ENCODE measurements around the gene P2RY14.
"Not testable (repeated sequence)": the region's sequence is repeated elsewhere in the genome, so short reads cannot be mapped to it uniquely, and the experiment has no call there.

P2RY14 gene

GRCh38 chr3:151256749-151257148, 21.6 kb downstream of the P2RY14 start:
- no peak for DNase-seq

DNA sequence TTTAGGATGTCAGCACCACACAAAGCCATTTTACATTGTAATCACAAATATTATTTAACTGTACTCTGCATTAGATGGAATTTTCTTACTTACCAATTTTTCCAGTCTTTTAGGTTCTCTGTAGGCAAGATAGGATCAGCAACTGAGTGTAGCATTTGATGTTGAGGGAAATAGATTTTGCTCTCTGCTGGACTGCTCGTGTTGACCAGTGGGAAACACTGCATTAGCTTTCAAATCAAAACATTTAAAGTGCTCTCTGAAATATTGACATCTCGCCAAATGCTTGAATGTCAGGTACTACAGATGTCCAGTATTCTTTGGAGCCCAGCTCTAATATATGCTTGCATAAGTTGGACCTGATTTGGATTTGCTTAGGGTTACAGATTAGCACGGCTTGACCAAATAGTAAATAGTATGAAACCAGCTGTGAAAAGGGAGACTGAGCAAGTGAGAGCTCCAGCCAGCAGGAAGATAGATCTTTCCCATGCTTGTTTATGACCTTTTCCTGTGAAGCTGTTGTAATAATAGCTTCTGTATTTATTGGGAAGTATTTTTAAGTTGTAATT, 29.5 kb downstream of the P2RY14 start:
- DNase-seq = no peak

DNA sequence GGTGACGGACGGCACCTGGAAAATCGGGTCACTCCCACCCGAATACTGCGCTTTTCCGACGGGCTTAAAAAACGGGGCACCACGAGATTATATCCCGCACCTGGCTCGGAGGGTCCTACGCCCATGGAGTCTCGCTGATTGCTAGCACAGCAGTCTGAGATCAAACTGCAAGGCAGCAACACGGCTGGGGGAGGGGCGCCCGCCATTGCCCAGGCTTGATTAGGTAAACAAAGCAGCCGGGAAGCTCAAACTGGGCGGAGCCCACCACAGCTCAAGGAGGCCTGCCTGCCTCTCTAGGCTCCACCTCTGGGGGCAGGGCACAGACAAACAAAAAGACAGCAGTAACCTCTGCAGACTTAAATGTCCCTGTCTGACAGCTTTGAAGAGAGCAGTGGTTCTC, 36.3 kb downstream of the P2RY14 start:
- DNase-seq = not testable (repeated sequence)

DNA sequence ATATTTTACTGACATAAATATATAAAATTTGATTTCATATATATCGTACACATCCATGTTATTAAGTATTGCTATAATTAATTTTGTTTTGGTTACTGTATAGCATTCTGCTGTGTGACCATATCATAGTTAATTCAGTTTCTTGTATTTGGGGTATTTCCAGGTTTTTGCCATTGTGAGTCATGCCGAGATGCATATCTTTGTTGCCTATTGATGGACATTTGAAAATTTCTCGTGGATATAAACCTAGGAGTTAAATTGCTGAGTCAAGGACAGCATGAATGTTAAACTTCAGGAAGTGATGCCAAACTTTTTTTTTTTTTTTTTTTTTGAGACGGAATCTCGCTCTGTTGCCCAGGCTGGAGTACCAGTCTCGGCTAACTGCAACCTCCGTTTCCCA, 41.6 kb downstream of the P2RY14 start:
- no peak for DNase-seq

DNA sequence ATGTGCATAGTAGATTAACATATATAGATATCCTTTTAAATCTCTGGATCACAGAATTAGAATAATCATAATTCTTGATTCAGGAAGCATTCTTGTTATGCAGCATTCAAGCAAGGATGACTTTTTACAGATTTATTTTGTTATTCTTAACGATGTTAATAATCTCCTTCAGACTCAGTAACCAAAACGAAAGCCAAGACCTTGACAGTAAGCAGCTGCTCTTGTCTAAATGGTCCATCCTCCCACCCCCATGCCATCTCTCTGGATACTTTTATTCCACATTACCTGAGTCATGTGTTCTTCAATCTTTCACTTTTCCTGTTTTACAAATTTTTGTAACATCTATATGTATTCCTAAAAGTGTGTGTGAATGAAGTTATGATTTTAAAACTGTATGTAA, 42.0 kb downstream of the P2RY14 start:
- DNase-seq = no peak

GRCh38 chr3:151234825-151235224, 43.5 kb downstream of the P2RY14 start:
- DNase-seq = no peak

DNA sequence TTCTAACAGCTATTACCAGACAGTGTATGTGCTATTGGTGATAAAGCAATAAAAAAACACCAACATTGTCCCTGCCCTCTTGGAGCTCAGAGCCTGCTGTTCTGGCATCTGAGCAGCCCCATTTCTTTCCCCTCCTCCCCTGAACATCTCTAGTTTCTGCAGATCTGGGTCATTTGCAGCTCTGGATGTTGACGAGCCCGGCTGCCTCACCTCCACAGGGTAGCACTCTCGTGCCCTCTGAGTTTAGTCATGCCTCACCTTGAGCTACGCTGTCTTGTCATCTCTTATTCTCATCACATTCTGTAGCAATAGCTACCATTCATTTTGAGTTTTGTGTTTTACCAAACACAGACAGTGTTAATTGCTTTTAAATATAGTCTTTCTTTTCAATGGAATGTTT, 45.4 kb downstream of the P2RY14 start:
- DNase-seq = no peak

GRCh38 chr3:151232403-151232802, 45.9 kb downstream of the P2RY14 start:
- not testable (repeated sequence) for DNase-seq

DNA sequence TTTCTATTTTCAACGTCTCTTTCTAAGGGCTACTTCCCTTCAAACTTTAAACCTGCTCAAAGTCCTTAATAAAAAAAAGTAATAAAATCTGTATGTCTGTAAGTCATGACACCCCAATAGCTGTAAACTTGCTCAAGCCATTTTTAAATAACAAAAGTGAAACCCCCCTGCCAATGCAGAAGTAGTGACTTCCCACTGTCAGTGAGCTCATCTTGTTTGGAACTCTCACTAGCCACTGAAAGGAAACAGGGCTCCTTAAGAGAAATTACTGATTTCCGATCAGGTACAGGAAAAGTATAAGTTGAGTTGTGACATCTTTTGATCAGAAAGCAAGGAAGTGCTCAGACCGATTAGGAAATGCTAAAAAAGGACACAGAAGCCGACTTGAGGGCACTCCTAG, 47.7 kb downstream of the P2RY14 start:
- peak; percentile 25 for DNase-seq

DNA sequence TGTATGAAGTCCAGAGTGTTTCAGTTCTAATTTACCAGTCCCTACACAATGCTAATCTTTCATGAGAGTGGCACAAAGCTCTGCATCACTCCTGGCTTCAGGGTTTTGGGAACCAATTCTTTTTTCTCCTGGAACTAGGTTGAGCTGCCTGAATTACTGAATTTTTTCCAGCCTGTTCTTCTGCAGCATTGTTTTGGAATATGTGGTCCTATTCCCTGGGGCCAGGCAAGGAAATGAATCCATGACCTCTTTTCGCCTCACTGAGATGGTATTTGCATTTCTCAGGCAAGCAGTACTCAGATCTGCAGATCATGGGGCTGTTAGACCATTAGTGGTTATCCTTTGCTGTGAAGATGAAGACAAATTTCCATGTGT, 49.7 kb downstream of the P2RY14 start:
- no peak for DNase-seq

DNA sequence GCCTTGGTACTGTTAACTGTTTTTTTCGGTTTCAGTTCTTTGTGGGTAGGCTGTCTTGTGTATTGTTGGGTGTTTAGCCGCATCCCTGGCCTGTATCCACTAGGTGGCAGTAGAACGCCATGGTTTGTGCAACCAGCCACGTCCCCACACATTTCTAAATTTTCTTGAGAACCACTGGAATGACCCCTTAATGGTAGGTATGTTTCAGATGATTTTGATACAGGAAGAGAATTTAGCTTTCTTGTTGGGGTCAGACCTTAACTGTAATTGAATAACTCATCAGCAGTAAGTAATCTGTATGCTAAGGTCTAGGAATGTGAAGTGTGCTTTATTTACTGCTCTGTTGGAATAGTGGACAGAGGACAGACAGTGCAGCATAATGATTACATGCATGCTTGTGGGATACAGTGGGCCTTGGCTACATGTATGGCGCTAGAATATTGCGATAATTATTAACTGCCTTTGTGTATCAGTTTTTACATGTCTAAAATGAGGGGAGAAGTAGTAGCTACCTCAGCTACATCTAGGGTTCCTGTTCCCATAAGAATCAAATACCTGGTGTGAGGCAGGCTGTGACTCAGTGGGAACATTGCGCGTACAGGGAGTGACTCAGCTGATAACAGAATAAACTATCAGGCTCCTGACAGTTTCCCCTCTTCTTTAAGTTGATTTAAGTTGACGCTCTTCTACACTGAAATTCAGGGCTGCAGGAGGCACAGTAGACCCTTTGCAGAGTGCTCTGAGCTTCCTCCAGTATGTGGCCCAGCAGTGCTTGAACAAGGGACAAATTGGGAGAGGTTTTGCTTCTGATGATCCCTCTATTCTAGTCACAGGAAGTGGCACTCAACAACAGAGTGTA, 50.3 kb downstream of the P2RY14 start:
- peak; percentile 85 for DNase-seq

DNA sequence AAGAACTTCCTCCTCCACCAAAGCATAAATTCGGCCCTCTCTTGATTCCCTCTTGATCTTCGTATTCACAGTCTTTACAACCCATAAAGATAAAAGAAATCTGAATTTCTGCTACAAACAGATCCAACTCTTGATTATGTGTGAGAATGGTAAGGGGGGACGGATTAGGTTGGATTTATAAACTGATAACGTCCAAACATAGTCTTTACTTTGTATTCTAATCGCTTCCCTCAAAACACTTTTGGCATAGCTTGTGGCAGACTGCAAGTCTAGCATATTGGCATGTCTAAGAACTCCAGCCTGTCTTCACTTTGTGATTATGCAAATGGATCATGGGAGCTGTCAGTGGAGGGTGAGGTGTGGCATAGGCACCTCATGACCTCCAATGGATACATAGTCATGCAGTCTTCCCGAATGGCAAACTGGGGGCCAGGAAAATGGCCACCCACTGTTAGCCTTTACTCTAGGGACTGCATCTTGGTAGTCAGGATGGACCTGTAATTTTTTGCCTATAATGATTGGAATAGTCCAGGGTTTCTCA, 51.0 kb downstream of the P2RY14 start:
- no peak for DNase-seq

DNA sequence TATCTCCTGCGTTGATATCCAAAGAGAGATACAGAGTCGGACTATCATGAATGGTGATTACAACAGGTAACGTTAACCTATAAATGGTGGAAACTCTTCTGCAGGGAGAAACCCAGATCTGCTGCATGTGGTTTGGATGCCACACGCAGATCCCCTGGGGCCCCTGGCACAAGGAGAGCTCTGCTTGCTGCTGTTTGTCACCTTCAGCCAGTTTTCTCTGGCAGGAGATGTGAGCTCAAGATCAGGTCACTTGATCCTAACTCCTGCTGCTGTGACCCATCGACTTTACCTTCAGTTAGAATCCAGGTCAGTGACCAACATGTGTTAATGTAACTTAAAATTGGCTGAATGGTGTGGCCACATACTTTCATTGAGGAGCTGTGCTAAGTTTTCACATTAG, 51.5 kb downstream of the P2RY14 start:
- no peak for DNase-seq

DNA sequence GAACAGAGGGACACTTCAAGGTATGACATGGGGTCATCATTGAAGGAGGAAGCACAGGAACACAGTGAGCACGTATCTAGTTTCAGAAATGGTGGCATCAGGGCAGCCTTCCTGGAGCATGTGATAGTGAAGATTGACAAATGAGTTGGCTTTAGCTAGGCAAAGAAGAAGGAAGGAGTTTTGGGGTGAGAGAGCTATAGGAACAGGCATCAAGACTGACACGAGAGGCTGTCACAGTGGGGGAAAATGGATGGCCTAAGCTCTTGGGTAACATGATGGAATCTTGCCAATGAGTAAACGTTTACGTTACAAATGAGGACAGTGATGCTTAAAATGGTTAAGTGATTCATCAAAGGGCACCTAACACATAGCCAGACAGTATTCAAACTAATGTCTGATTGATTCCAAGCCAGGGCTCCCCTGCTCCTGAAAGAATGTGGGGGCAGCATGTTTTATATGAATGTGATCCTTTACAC, 52.2 kb downstream of the P2RY14 start:
- DNase-seq = no peak

DNA sequence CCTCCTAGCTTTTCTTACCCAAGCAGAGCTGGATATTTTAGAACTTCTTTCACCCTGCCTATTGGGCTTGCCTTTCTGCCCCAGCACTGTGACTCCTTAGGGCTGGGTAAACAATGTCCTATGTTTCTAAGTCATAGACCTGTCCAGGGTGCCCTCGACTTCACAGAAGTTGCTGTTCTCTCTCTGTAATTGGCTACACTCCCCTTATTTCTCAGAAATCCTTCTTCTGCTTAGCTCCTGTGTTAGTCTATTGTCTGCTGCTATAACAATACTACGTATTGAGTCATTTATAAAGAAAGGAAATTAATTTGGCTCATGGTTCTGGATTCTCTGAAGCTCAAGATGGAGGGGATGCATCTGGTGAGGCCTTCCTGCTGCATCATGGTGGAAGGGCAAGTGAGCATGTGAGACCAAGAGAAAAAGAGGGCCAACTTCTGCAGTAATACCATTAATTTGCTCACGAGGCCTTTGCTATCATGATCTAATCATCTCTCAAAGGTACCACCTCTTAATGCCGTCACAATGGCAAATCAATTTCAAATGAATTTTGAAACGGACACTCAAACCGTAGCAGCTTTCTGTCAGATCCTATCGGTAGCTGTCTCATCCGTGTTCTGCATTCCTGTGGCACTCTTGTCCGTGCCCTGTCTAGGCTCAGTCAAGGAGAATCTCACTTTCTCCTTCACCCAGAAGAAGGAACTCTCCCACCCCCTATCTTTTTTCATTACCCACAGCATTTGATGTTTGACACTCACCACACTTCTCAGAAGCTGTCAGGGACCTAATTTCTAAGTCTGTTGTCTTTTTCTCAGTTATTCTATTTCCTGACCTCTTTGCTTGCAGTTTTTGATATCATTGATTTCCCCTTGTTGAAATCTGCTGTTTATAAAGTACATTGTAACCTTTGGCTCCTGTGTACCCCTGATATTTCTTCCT, 53.0 kb downstream of the P2RY14 start:
- no peak for DNase-seq

- DNase-seq = no peak
Measured at GRCh38 chr3:151224268-151224866, 54.0 kb downstream of the P2RY14 start.

- DNase-seq = no peak
Measured at GRCh38 chr3:151219056-151219455, 59.3 kb downstream of the P2RY14 start.

- no peak for DNase-seq
Measured at GRCh38 chr3:151218136-151218535, 60.2 kb downstream of the P2RY14 start.

DNA sequence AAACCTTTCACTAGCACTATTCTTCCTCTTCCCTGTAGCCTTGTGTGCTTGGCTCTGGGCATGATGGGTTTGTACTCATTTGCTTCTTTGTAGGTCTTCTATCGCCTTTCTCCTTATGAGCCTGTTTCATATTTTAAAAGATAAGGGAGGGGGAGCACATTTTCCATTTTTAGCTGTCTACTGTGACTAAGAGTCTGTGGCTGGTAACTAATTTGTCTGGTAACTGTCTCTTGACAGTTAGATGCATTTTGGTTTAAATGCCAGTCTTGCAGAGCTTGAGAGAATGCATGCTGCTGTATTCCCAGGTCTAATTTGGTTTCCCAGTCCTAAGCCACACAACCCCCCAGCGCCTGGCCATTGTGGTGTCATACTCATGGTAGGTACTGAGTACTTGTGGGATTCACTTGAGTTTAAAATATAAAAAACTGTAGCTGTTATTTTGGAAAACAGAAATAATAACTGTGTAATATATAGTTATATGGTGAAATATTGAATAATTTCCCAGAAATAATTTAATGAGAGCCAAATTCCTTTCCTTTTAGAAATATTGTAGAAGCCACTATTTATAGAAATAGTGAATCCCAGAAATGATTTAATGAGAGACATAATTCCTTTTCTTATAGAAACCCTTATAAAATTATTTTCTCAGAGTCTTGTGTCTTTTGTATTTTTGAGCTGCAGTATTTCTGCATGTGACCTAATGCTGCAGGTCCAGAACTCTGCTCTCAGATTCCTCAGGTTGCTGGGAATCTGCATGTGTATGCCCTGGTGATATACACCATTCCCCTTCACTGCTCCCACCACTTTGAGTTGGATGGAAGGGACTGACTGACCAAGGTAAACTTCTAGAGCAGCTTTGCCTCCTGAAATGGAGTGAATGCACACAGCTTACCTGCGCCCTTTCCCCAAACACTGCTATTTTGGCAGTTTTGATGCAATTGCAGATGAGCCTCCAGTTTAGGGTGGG, 61.4 kb downstream of the P2RY14 start:
- DNase-seq = no peak

DNA sequence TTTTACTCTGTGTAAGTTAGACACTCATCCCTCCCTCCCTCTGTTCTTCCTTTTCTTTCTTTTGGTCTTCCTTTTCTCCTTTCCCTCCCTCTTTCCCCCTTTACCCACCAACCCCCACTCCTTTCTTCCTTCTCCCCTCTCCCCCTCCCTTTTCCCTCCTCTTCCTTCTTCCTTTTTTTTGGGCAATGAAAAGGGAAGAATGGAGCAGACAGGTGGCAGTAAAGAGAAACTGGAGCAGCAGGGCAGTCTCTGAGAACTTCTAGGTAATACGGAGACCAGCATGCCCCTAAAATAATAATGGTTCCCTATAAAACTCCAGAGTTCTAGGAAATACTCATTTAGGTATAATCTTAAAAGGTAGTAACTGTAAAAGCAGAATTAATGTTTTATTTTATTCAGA, 63.9 kb downstream of the P2RY14 start:
- no peak for DNase-seq

DNA sequence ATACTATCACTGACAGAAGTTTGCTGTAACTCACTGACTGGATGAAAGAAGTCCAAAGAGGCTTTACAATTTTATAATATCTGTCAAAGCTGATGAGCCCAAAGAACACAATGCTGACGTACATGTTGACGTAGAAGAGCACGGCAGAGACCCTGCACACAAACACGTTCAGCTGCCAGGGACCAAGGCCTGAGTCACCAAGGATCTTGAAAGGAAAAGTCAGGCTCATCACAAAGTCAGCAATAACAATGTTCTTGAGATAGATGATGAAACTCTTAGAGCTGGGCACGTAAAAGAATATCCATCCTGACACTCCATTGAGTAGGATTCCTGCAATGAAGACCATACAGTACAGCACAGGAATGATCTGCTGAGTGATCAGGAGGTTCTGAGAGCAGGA, 64.5 kb downstream of the P2RY14 start:
- DNase-seq = no peak

- DNase-seq = no peak
Measured at GRCh38 chr3:151213151-151213550, 65.2 kb downstream of the P2RY14 start.
